T-helper 1 cell treated with Interleukin-12 subunit alpha and Interleukin-12 subunit beta and Interleukin-4 antibody, amounts not matched to agents 30 μg/mL and 1 μg/mL, for 36 hours (primary cell): ENCODE measurements around the gene MYO15A.
A peak's percentile ranks its signal among the peaks of the same experiment; 100 is the strongest.

Experiments used
- H3K27ac Mint-ChIP-seq: one replicate; pipeline ENCODE4 v1.8.0; 2021; ENCODE audit warnings: mild to moderate bottlenecking, mixed read lengths
- H3K27me3 Mint-ChIP-seq: one replicate; pipeline ENCODE4 v1.8.0; 2021; ENCODE audit warnings: low read depth, mixed read lengths
- H3K36me3 Mint-ChIP-seq: one replicate; pipeline ENCODE4 v1.8.0; 2021; ENCODE audit warnings: low read depth, mixed read lengths
- H3K4me1 Mint-ChIP-seq: one replicate; pipeline ENCODE4 v1.8.0; 2021; ENCODE audit warnings: low read depth, mixed read lengths
- H3K4me3 Mint-ChIP-seq: one replicate; pipeline ENCODE4 v1.8.0; 2021; ENCODE audit warnings: mild to moderate bottlenecking, moderate library complexity, mixed read lengths
- H3K9me3 Mint-ChIP-seq: one replicate; pipeline ENCODE4 v1.8.0; 2021; ENCODE audit warnings: mixed read lengths

MYO15A gene

DNA sequence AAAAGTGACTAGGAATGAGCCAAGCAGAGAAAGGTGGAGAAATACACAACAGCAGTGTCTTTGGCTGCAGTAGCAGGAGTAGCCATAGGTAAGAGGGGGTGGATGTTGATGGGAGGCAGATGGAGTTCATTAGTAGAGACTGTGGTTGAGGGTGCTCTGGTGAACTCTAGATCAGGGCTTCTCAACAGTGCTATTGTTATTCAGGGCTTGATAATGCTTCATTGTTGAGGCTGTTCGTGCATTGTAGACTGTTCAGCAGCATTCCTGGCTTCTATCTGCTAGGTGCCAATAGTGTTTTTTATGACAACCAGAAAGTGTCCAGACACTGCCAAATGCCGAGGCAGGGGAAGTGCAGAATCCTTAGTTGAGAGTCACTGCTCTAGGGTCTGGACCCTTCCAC lies 78.7 kb downstream of the MYO15A start:
- Mint-ChIP-seq H3K9me3 (no peaks in the 10 kb centered on the region), H3K4me3 (peak overlapping the region; percentile 94), H3K4me1 (peaks cover 58% of the 10 kb centered on the region), H3K27ac (peak overlapping the region; percentile 37), H3K36me3 (peaks cover 34% of the 10 kb centered on the region), H3K27me3 (no peaks in the 10 kb centered on the region)

DNA sequence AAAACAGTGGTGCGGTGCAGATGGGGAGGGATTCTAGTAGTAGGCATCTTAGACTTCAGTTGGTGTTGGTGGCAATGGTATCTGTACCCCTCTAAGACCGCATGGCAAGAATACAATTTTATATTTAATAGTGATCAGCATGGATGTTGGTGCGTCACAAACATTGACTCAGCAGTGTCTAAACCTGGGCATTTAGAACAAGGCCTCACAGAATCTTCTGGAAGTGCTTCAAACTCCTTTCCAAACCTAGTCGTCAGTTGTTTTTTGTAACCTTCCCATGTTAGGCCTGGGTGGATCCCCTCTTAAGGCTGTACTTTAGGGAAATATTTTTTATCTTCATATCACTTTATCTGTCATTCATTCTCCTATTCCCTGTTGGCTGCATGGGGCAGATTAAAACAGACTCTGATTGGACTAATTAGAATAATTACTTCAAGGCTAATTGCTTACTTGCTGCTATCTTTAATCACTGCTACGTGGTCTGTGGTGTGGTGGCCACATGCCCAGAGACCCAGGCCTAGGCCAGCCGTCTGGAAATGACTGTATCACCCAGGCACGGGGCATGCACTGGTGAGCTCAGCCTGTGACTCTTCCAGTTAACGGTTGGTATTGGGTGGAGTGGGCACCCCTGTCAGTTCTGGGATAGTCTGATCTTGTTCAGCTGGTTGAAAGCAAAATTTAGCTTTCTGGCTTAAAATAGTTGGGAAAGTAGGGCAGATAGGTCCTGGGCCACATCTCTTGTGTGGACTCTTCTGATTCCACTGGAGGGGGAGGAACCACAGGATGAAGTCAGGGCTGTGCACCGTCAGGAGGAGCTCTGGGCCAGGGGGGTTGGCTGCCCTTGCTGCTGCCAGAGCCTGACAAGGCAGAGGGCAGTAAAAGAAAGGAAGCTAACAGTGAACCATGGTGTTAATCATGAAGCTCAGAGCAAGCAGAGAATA lies 79.5 kb downstream of the MYO15A start:
- no peaks in the 10 kb centered on the region for H3K9me3 Mint-ChIP-seq
- peak overlapping the region; percentile 11 for H3K27ac Mint-ChIP-seq
- no peaks in the 10 kb centered on the region for H3K27me3 Mint-ChIP-seq
- peak overlapping the region; percentile 94 for H3K4me3 Mint-ChIP-seq
- H3K36me3 Mint-ChIP-seq, result peaks cover 34% of the 10 kb centered on the region
- peaks cover 57% of the 10 kb centered on the region for H3K4me1 Mint-ChIP-seq

DNA sequence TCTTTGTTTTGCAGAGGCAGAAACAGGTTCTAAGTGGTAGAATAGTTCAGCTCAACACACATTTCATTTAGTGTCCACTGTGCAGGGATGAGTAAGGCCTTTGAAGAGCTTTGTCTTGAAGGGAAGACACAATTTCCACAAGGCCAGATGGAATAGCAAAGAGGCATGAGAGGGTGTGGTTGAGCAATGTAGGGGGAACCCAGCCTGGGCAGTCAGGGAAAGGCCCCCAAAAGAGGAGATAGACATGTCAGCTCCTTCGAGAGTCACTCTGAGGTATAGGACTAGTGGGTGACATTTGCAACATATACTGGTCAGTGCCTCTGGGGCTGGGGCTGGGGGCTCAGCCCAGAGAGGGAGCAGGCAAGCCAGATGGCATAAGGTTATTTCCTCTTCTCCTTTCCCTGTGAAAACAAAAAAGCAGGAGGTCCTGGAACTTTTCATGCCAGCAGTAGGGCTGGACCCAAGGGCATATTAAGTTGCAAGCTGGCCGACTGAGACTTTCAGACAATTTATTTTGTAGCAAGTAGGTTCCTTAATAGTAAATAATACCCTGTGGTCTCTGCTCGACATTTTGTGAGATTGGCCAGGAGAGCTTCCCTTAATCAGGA lies 82.2 kb downstream of the MYO15A start:
- Mint-ChIP-seq H3K27me3 (no peaks in the 10 kb centered on the region), H3K9me3 (no peaks in the 10 kb centered on the region), H3K4me3 (no peak overlapping the region), H3K27ac (no peak overlapping the region), H3K36me3 (peaks cover 43% of the 10 kb centered on the region), H3K4me1 (peaks cover 56% of the 10 kb centered on the region)

DNA sequence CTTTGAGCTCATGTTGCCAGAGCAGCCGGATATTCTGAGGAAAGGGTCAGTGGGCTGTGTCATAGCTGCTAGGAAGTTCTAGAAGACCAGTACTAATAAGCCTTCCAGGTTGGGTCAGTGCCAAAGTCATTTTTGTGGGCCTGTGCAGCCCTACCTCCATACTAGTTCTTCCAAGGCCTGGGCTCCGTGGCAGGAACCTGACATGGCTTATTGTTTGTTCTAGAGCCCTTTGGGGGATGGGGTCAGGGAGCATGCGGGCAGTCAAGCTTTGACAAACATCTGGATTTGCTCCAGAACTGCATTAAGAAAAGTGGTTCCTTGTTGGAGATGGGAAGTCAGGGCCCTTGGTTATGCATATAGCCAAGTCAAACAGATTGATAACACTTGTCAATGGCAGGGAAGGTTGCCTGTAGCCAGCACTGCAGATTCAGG lies 82.7 kb downstream of the MYO15A start:
- Mint-ChIP-seq H3K36me3 (peaks cover 45% of the 10 kb centered on the region), H3K4me1 (peaks cover 51% of the 10 kb centered on the region), H3K27ac (no peak overlapping the region), H3K27me3 (no peaks in the 10 kb centered on the region), H3K9me3 (no peaks in the 10 kb centered on the region), H3K4me3 (no peak overlapping the region)

DNA sequence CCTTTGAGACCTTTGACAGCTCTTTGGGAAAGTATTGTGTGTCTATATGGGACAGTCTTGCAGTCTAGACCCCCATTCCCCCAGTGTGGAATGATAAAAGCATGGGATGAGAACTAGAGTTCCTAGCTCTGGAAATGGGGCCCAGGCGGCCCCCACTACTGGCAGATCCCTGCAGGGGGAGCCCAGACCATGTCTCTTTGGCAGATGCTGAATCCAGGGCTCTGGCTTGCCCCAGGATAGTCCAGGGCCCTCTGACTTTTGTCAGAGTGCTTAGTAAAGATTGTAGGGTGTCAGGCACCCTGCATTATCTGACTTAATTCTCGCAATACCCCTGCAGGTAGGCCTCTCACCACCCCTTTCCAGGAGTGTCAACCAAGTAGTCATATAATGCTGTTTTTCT lies 83.4 kb downstream of the MYO15A start:
- Mint-ChIP-seq H3K9me3 (no peaks in the 10 kb centered on the region), H3K4me1 (peaks cover 44% of the 10 kb centered on the region), H3K4me3 (no peak overlapping the region), H3K27me3 (no peaks in the 10 kb centered on the region), H3K27ac (no peak overlapping the region), H3K36me3 (peaks cover 40% of the 10 kb centered on the region)

DNA sequence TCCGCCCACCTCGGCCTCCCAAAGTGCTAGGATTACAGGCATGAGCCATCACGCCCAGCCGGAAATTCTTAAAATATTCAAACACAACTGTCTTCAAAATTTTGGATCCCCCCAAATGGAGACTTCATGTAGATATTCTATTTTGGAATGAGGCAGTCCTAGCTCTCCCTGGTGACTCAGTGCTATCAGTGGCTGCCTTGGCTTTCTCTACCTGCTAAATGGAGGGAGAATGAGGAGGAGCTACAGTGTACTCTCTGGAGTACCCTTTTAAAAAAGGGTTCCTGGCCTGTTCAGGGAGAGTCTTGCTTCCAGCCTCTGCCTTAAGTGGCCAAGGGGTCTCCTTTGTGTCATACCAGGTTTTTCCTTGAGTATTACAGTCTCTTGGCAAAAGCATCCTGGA lies 85.8 kb downstream of the MYO15A start:
- H3K27ac Mint-ChIP-seq, result no peak overlapping the region
- no peak overlapping the region for H3K4me3 Mint-ChIP-seq
- peaks cover 37% of the 10 kb centered on the region for H3K4me1 Mint-ChIP-seq
- no peaks in the 10 kb centered on the region for H3K27me3 Mint-ChIP-seq
- H3K36me3 Mint-ChIP-seq, result peaks cover 36% of the 10 kb centered on the region
- no peaks in the 10 kb centered on the region for H3K9me3 Mint-ChIP-seq

DNA sequence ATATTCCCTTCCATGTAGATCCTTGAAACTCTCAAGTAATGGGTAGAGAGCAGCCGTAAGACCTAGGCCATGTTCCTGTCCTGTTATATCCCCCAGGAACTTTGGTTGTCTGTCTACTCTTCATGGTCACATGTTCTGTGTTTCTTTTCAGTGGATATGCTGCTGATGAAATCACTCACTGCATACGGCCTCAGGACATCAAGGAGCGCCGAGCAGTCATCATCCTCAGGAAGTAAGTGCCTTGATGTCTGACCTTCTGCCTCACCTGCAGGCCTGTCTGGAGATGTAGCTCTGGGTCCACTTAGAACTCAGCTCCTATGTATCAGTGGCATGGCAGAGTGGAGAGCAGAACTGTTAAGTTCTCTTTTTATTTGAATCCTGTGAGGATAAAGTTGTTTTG lies 86.2 kb downstream of the MYO15A start:
- Mint-ChIP-seq H3K4me3 (no peak overlapping the region), H3K27ac (no peak overlapping the region), H3K9me3 (no peaks in the 10 kb centered on the region), H3K27me3 (no peaks in the 10 kb centered on the region), H3K36me3 (peaks cover 32% of the 10 kb centered on the region), H3K4me1 (peaks cover 33% of the 10 kb centered on the region)

DNA sequence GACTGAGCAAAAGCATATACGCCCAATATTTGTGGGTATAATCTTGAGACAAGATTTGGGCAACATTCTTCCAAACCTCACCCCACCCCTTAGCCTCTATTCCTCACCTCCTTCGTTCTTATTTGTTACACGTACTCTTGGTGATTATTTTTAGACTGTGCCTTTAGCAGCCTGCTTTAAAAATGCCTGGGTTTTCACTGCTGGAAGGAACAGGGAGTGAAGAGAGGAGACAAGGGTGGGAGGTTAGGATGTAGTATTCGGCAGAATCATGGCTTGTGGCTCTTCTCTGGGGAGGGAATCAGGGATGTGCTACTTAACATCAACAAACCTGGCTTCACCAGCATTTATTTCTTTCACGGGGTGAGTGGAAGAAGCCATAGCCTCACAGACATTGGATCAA lies 86.7 kb downstream of the MYO15A start:
- Mint-ChIP-seq H3K27ac (no peak overlapping the region), H3K4me1 (peaks cover 33% of the 10 kb centered on the region), H3K4me3 (no peak overlapping the region), H3K27me3 (no peaks in the 10 kb centered on the region), H3K9me3 (no peaks in the 10 kb centered on the region), H3K36me3 (peaks cover 30% of the 10 kb centered on the region)

DNA sequence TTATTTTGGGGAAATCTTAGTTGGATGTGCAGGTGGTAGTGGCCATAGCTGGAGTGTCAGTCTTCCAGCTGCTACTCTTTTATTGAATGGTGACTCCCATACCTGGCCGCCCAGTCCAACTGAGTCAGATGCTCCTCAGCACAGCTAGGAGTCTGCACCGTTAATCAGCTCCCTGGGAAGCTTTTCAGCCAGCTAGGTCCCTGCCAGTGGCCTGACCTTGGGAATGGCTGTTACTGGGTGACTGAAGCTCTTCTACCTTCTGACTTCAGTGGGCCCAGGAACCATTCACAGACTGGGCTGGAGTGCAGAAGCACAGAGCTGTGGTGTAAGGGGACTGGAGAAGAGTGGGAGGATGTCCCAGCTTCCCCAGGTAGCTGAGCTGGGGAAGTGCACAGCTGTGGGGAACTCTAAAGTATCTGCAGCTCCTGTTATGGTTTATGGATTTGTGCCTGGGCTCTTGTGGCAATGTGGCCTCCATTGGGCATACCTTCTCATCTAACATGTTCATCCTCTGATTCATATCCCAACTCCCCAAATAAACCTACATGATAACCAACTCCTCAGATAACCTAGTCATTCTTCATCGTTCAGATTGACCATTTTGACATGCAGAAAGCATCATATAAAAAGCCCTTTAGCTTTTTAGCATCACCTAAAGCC lies 89.1 kb downstream of the MYO15A start:
- Mint-ChIP-seq H3K9me3 (no peaks in the 10 kb centered on the region), H3K4me1 (peaks cover 23% of the 10 kb centered on the region), H3K36me3 (peaks cover 29% of the 10 kb centered on the region), H3K4me3 (no peak overlapping the region), H3K27ac (peak overlapping the region; percentile 4), H3K27me3 (no peaks in the 10 kb centered on the region)

DNA sequence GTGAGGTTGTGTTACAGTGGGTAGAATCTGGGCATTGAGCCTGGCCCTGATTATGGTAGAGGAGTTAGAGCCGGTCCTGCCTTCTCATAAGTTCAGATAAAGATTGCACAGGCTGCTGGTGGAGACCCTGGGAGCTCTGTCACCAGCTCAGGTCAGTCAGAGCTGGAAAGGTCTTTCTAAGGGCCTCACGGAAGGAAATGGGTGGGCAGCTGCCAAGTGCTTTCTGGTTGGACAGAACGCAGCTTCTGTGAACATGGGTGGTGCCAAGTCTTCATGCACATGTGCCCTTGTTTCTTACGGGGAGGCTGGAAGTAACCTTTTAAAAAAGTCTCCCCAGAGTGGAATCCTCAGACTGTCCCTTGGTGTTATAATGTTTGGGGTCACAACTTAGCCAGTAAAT lies 90.0 kb downstream of the MYO15A start:
- no peaks in the 10 kb centered on the region for H3K9me3 Mint-ChIP-seq
- peaks cover 29% of the 10 kb centered on the region for H3K36me3 Mint-ChIP-seq
- H3K4me1 Mint-ChIP-seq, result peaks cover 22% of the 10 kb centered on the region
- H3K27ac Mint-ChIP-seq, result peak overlapping the region; percentile 4
- no peaks in the 10 kb centered on the region for H3K27me3 Mint-ChIP-seq
- H3K4me3 Mint-ChIP-seq, result no peak overlapping the region

DNA sequence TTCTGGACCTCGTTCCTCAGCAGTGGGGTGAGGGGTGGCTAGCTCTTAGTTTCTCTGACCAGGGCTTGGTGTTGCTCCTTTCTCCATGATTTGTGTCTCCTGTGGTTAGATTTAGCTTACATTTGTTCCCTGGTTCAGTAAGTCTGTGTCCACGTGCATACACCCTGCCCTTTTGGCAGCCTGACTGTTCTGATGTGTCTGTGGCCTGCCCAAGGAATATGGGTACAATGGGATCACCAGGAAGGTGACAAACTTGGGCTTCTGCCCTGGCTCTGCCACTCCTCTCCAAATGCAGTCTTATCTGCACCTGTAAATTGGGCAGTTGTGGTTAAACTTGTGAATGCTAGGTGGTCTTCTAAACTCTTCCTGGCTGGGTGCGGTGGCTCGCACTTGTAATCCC lies 92.6 kb downstream of the MYO15A start:
- H3K4me3 Mint-ChIP-seq, result no peak overlapping the region
- H3K9me3 Mint-ChIP-seq, result no peaks in the 10 kb centered on the region
- H3K4me1 Mint-ChIP-seq, result peaks cover 17% of the 10 kb centered on the region
- no peak overlapping the region for H3K27ac Mint-ChIP-seq
- peaks cover 15% of the 10 kb centered on the region for H3K36me3 Mint-ChIP-seq
- H3K27me3 Mint-ChIP-seq, result no peaks in the 10 kb centered on the region

DNA sequence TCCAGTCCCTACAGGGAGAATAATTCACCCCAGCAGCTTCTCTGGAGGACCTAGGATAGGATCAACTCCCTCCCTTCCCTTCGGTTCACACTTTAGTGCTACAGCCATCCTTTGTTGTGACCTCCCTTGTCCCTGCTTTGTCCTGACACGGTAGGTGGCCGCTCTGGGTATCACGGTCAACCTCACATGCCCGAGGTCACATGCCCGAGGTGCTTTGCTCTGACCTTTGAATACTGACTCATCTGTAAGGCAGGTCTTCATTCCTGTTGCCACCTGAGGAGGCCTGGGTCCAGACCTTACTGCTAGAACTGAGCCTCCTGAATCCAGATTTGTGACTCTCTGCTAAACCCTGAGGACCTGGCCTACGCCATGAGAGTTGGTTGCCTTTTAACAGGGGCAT lies 94.8 kb downstream of the MYO15A start:
- H3K27me3 Mint-ChIP-seq, result no peaks in the 10 kb centered on the region
- H3K9me3 Mint-ChIP-seq, result no peaks in the 10 kb centered on the region
- H3K4me3 Mint-ChIP-seq, result no peak overlapping the region
- peaks cover 14% of the 10 kb centered on the region for H3K4me1 Mint-ChIP-seq
- no peak overlapping the region for H3K27ac Mint-ChIP-seq
- peaks cover 16% of the 10 kb centered on the region for H3K36me3 Mint-ChIP-seq

DNA sequence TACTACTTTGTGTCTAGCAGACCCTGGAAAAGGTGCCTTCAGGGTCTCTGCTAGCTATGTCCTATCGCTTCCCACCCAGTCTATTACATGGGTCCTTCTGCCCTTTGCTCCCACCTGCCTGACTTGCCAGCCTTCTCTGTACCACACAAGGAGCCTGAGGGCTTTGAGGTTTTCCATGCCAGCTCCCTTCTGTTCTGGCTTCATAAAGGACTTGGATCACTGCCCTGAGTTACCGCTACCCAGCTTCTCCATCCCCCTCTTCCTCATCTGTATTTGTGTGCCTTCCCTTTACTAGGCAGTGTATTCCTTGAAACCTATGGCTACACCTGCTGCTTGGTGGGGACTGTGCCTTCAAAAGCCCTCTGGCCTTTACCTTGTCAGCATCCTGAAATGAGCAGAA lies 97.3 kb downstream of the MYO15A start:
- Mint-ChIP-seq H3K36me3 (peaks cover 25% of the 10 kb centered on the region), H3K4me1 (peaks cover 3% of the 10 kb centered on the region), H3K4me3 (no peak overlapping the region), H3K9me3 (no peaks in the 10 kb centered on the region), H3K27ac (no peak overlapping the region), H3K27me3 (no peaks in the 10 kb centered on the region)

DNA sequence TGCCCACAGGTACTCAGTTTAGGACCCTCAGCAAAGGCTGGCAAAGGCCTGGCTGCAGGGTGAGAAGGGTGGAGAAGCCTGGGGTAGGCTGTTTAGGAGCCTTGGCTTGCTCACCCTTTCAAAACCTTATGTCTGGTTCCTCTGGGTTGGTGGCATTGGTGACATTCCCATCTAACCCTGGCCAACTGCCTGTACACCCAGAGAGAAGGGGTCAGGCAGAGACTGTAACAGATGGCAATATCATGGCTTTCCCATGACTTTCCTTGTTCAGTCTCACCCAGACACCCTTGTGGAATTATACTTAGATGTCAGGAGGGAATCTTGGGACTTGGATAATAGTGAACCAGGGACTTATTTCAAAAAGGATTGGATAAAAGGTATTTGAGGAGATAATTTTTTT lies 98.4 kb downstream of the MYO15A start:
- no peaks in the 10 kb centered on the region for H3K4me1 Mint-ChIP-seq

DNA sequence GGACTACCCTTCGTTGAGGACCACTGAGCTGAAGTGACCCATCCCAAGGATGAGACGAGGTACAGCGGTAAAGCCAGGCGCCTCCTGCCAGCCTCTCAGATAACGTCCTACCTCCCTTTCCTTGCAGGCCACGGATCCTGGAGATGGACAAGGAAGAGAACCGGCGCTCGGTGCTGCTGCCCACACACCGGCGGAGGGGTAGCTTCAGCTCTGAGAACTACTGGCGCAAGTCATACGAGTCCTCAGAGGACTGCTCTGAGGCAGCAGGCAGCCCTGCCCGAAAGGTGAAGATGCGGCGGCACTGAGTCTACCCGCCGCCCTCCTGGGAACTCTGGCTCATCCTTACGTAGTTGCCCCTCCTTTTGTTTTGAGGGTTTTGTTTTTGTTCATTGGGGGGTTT lies 99.5 kb downstream of the MYO15A start:
- H3K27ac Mint-ChIP-seq, result peak overlapping the region; percentile 14
- H3K9me3 Mint-ChIP-seq, result no peaks in the 10 kb centered on the region
- H3K36me3 Mint-ChIP-seq, result peaks cover 24% of the 10 kb centered on the region
- H3K27me3 Mint-ChIP-seq, result no peaks in the 10 kb centered on the region
- H3K4me3 Mint-ChIP-seq, result no peak overlapping the region
- no peaks in the 10 kb centered on the region for H3K4me1 Mint-ChIP-seq

More for the DNA sequence above, 98.4 kb downstream of the MYO15A start:
- Mint-ChIP-seq H3K27me3 (no peaks in the 10 kb centered on the region), H3K4me3 (no peak overlapping the region), H3K27ac (no peak overlapping the region), H3K36me3 (peaks cover 24% of the 10 kb centered on the region), H3K9me3 (no peaks in the 10 kb centered on the region)
